B cell (primary cell): Measurements from ENCODE around the gene WDR48. TPM values are rescaled to one million over a fixed set of nuclear protein-coding genes. Genes with fewer than 3 reads are reported as not detected.

Source experiments
- ATAC-seq: fragments of 200-7000 bp; cut with Tn5 transposase; one replicate; pipeline ENCODE4 v1.10.0; 2021; ENCODE audit warnings: low read depth, mild to moderate bottlenecking, moderate number of reproducible peaks, moderate library complexity
- CTCF ChIA-PET: fragments of 350-600 bp; sonication (Branson Sonifier 250); formaldehyde crosslinking; loops from one replicate; lab custom pipeline; 2021; ENCODE audit warnings: antibody characterized with exemption, inconsistent platforms; lab: Charles Lee
- POLR2A ChIA-PET: fragments of 350-600 bp; sonication (Branson Sonifier 250); formaldehyde crosslinking; loops from one replicate; lab custom pipeline; 2021; ENCODE audit warnings: antibody characterized with exemption; lab: Charles Lee
- DNase-seq: peaks from one replicate; pipeline ENCODE4 v3.0.0; 2013
- H2AFZ ChIP-seq: 2 replicates; pipeline ENCODE4 v1.6.1; 2012; ENCODE audit warnings: mild to moderate bottlenecking, low read depth, low read length; ENCODE audit not compliant: insufficient read depth, poor library complexity, severe bottlenecking
- H3K27ac ChIP-seq, 2 donors: 1 replicate in 1 of 2; 2 replicates in 1 of 2; pipeline ENCODE4 v1.5.1; 2012 to 2013; ENCODE audit warnings: low read length in 2 of 2, mild to moderate bottlenecking in 2 of 2, moderate library complexity in 1 of 2
- H3K27me3 ChIP-seq, 4 experiments: fragments of 200-600 bp in 1 of 4; sonication (generic) in 1 of 4; replicated peaks in 1 of 4; 1 replicate in 2 of 4; 2 replicates in 2 of 4; pipeline versions ENCODE4 v1.6.1 to v1.7.0; 2013 to 2016; ENCODE audit warnings: low read length in 3 of 4, mild to moderate bottlenecking in 2 of 4, mixed read lengths in 1 of 4, moderate library complexity in 1 of 4; ENCODE audit not compliant: insufficient read depth in 4 of 4, control insufficient read depth in 3 of 4; ENCODE audit errors: control extremely low read depth in 1 of 4
- H3K36me3 ChIP-seq, 2 experiments: replicated peaks in 1 of 2; 1 replicate in 1 of 2; 2 replicates in 1 of 2; pipeline versions ENCODE4 v1.6.1 to v1.7.1; 2013; ENCODE audit warnings: low read length in 1 of 2; ENCODE audit not compliant: insufficient read depth in 2 of 2, control insufficient read depth in 1 of 2; ENCODE audit errors: control extremely low read depth in 1 of 2, extremely low read depth in 1 of 2
- H3K4me1 ChIP-seq, 2 donors: fragments of 200-600 bp in 1 of 2; sonication (generic) in 1 of 2; 1 replicate in 1 of 2; 2 replicates in 1 of 2; pipeline versions ENCODE4 v1.5.1 to v1.6.1; 2013 to 2017; ENCODE audit warnings: low read length in 2 of 2; ENCODE audit not compliant: control insufficient read depth in 2 of 2, insufficient read depth in 2 of 2
- H3K4me2 ChIP-seq: replicated peaks from 2 replicates; pipeline ENCODE3; 2012; ENCODE audit warnings: mild to moderate bottlenecking, low read depth, low read length; ENCODE audit not compliant: poor library complexity, severe bottlenecking
- H3K4me3 ChIP-seq, 5 experiments: fragments of 200-600 bp in 1 of 5; sonication (generic) in 1 of 5; 1 replicate in 3 of 5; 2 replicates in 2 of 5; pipeline versions ENCODE4 v1.5.1 to v1.7.0; 2011 to 2016; ENCODE audit warnings: low read length in 4 of 5, mild to moderate bottlenecking in 4 of 5, low read depth in 2 of 5, control low read depth in 1 of 5, moderate library complexity in 1 of 5; ENCODE audit not compliant: insufficient read depth in 1 of 5; ENCODE audit errors: control extremely low read depth in 1 of 5, extremely low read depth in 1 of 5
- H3K79me2 ChIP-seq: fragments of 200-600 bp; sonication (generic); one replicate; pipeline ENCODE4 v1.6.0; 2016; ENCODE audit warnings: low read length; ENCODE audit not compliant: control insufficient read depth, insufficient read depth
- H3K9ac ChIP-seq: fragments of 200-600 bp; sonication (generic); 2 replicates; pipeline ENCODE4 v1.6.1; 2017; ENCODE audit warnings: mild to moderate bottlenecking, low read length, moderate library complexity
- H3K9me3 ChIP-seq, 3 donors: one replicate each; pipeline versions ENCODE4 v1.6.1 to v1.7.1; 2013; ENCODE audit warnings: low read length in 2 of 3; ENCODE audit not compliant: control insufficient read depth in 2 of 3, insufficient read depth in 1 of 3; ENCODE audit errors: control extremely low read depth in 1 of 3
- H4K20me1 ChIP-seq: 2 replicates; pipeline ENCODE4 v1.6.0; 2012; ENCODE audit warnings: mild to moderate bottlenecking, low read length; ENCODE audit not compliant: insufficient read depth, control insufficient read depth, poor library complexity, severe bottlenecking
- H3K27ac Mint-ChIP-seq: one replicate; pipeline ENCODE4 v1.8.0; 2021; ENCODE audit warnings: mixed read lengths
- H3K27me3 Mint-ChIP-seq: one replicate; pipeline ENCODE4 v1.8.0; 2021; ENCODE audit warnings: mixed read lengths
- H3K4me1 Mint-ChIP-seq: one replicate; pipeline ENCODE4 v1.8.0; 2021; ENCODE audit warnings: mixed read lengths
- H3K4me3 Mint-ChIP-seq: one replicate; pipeline ENCODE4 v1.8.0; 2021; ENCODE audit warnings: mixed read lengths
- H3K9me3 Mint-ChIP-seq: one replicate; pipeline ENCODE4 v1.8.0; 2022; ENCODE audit warnings: mixed read lengths; ENCODE audit not compliant: insufficient read depth
- CTCF ChIP-seq: fragments of 200-600 bp; IDR thresholded peaks from one replicate; pipeline ENCODE4 v1.8.0; 2022; ENCODE audit warnings: antibody characterized with exemption, mild to moderate bottlenecking
- EZH2 ChIP-seq: IDR thresholded peaks from 2 replicates; pipeline ENCODE4 v1.6.1; 2012; ENCODE audit warnings: borderline replicate concordance, low read depth, mild to moderate bottlenecking, moderate library complexity, low read length; ENCODE audit not compliant: insufficient read depth, poor library complexity, severe bottlenecking
- WGBS: methylation state at CpG from one replicate; pipeline ENCODE4 v1.1.5; 2013; ENCODE audit warnings: missing lambda C conversion rate; ENCODE audit not compliant: insufficient coverage; 5-methylcytosine and 5-hydroxymethylcytosine counted together
- intact Hi-C: fragments of 100-400 bp; cut with micrococcal nuclease; formaldehyde crosslinking; loops from one replicate; pipeline ENCODE4 v1.10.0; 2022
- polyA plus RNA-seq: library from polyadenylated mRNA; depleted of rRNA; stranded (reverse); fragments of >200 nt; gene quantifications from 2 replicates; pipeline ENCODE4 v1.2.3, GENCODE V29; 2012
- total RNA-seq, 2 donors: library from RNA; stranded (reverse); fragments of 120-200 nt in 1 of 2; gene quantifications; 1 replicate in 1 of 2; 2 replicates in 1 of 2; pipeline versions ENCODE4 v1.2.3 to v1.2.4, GENCODE V29; 2013 to 2022

The WDR48 gene
- total and polyA plus RNA-seq, 2 donors (not counting 1 experiment from before 2014, with no cell fraction given): 20.8 to 68.6 TPM

GRCh38 chr3:39140341-39140971, 88.6 kb downstream of the WDR48 start:
- H3K4me2 ChIP-seq: no peak overlapping the region
- TF ChIP-seq EZH2: no peak
- no peak for TF ChIP-seq CTCF

More at GRCh38 chr3:39140341-39140971, 88.6 kb downstream of the WDR48 start:
- H3K9ac ChIP-seq: no peak overlapping the region
- POLR2A ChIA-PET: no interaction called here
- H3K79me2 ChIP-seq: peaks cover 36% of the 10 kb centered on the region
- H3K9me3 ChIP-seq: no peaks in the 10 kb centered on the region
- peak overlapping the region; percentile 52 to 62 for H3K27ac ChIP-seq
- peaks cover 22 to 27% of the 10 kb centered on the region in 2 donors for H3K4me1 ChIP-seq
- CTCF ChIA-PET: interaction anchor here (1.2 to 2.3 kb wide), 3 partner anchors 10 to 147 kb away, joined by 4 to 13 read pairs (median 4); no protein-coding TSS in a partner anchor
- Mint-ChIP-seq H3K27ac (peak overlapping the region; percentile 86), H3K4me3 (peak overlapping the region; percentile 5), H3K27me3 (no peaks in the 10 kb centered on the region), H3K9me3 (no peaks in the 10 kb centered on the region), H3K4me1 (peaks cover 36% of the 10 kb centered on the region)
- H3K27me3 ChIP-seq: no peaks in the 10 kb centered on the region
- H2AFZ ChIP-seq: no peak overlapping the region
- WGBS: 100% methylated on average over 2 of the region's 2 CpGs
- no peak for ATAC-seq
- no peak overlapping the region for H3K4me3 ChIP-seq
- DNase-seq: no peak
- peaks cover 51% of the 10 kb centered on the region for H4K20me1 ChIP-seq
- intact Hi-C loops: no loop called here
- peaks cover 2 to 66% of the 10 kb centered on the region in 2 experiments for H3K36me3 ChIP-seq
